NCI-H1092 treated with DMSO at 0.1 percent for 48 hours (cell line): ENCODE data around the gene PIP5K1B.
"Not testable (repeated sequence)": the region's sequence is repeated elsewhere in the genome, so short reads cannot be mapped to it uniquely, and the experiment has no call there.

Experiments used
- DNase-seq: peaks from one replicate; lab custom pipeline; 2025; lab: John Stamatoyannopoulos, UW

The PIP5K1B gene

GRCh38 chr9:68704814-68705530 is at the start of gene PIP5K1B:
PIP5K1B (plus strand) TSS chr9:68705240; CDS start chr9:68822615, 117,375 bp downstream.
- peak; percentile 46 for DNase-seq

- no peak for DNase-seq
These were observed 41.0 kb upstream of the PIP5K1B start for GRCh38 chr9:68664036-68664435.

GRCh38 chr9:68668127-68668526 is 36.9 kb upstream of the PIP5K1B start:
- DNase-seq, result no peak

- no peak for DNase-seq
These were observed 35.8 kb upstream of the PIP5K1B start for GRCh38 chr9:68669218-68669617.

- DNase-seq, result no peak
These were observed 32.8 kb upstream of the PIP5K1B start for GRCh38 chr9:68672215-68672614.

- no peak for DNase-seq
These were observed 32.4 kb upstream of the PIP5K1B start for GRCh38 chr9:68672625-68673024.

GRCh38 chr9:68678430-68678829 is 26.6 kb upstream of the PIP5K1B start:
- DNase-seq, result no peak

- no peak for DNase-seq
These were observed 21.6 kb upstream of the PIP5K1B start for GRCh38 chr9:68683433-68683832.

- no peak for DNase-seq
These were observed 19.8 kb upstream of the PIP5K1B start for GRCh38 chr9:68685213-68685612.

- DNase-seq, result no peak
These were observed 19.3 kb upstream of the PIP5K1B start for GRCh38 chr9:68685770-68686169.

- no peak for DNase-seq
These were observed 15.0 kb upstream of the PIP5K1B start for GRCh38 chr9:68690088-68690487.

- no peak for DNase-seq
These were observed 12.5 kb upstream of the PIP5K1B start for GRCh38 chr9:68692519-68692918.

GRCh38 chr9:68694125-68694524 is 10.9 kb upstream of the PIP5K1B start:
- no peak for DNase-seq

- no peak for DNase-seq
These were observed 7.2 kb upstream of the PIP5K1B start for GRCh38 chr9:68697851-68698250.

GRCh38 chr9:68698943-68699509 is 6.0 kb upstream of the PIP5K1B start:
- DNase-seq, result no peak

- not testable (repeated sequence) for DNase-seq
These were observed 5.4 kb upstream of the PIP5K1B start for GRCh38 chr9:68699625-68700024.

GRCh38 chr9:68702493-68702892 is 2.5 kb upstream of the PIP5K1B start:
- DNase-seq, result no peak

GRCh38 chr9:68703672-68704071 is 1.4 kb upstream of the PIP5K1B start:
- DNase-seq, result no peak

- no peak for DNase-seq
These were observed 584 bp upstream of the PIP5K1B start for GRCh38 chr9:68704498-68704813.

- no peak for DNase-seq
These were observed 707 bp downstream of the PIP5K1B start for GRCh38 chr9:68705531-68706362.

- DNase-seq, result no peak
These were observed 1.5 kb downstream of the PIP5K1B start for GRCh38 chr9:68706363-68707201.

- no peak for DNase-seq
These were observed 2.9 kb downstream of the PIP5K1B start for GRCh38 chr9:68707801-68708488.
